ENCODE results near the gene ABCB10. TPM values are rescaled to one million over a fixed set of nuclear protein-coding genes. Genes with fewer than 3 reads are reported as not detected.
"Not testable (repeated sequence)": the region's sequence is repeated elsewhere in the genome, so short reads cannot be mapped to it uniquely, and the experiment has no call there.

Gene ABCB10
- total RNA-seq, 1 donor from 2014 or later = 14.5 TPM

GRCh38 chr1:229526695-229527094 lies 31.8 kb downstream of the ABCB10 start:
- Mint-ChIP-seq H3K27me3 (no peaks in the 10 kb centered on the region), H3K36me3 (ENCODE audit: low read depth) (peaks cover 66% of the 10 kb centered on the region), H3K4me1 (no peaks in the 10 kb centered on the region), H3K4me3 (no peak overlapping the region), H3K27ac (no peak overlapping the region), H3K9me3 (no peaks in the 10 kb centered on the region)
- CTCF ChIA-PET = no interaction called here
- POLR2A ChIA-PET = interaction anchor here (0.6 kb wide), 1 partner anchor 18 kb away, joined by 3 read pairs; the partner anchor contains the start of gene NUP133
- DNase-seq (no peak), ATAC-seq (ENCODE audit: low read depth) (no peak)
- TF ChIP-seq, protein P1, sequence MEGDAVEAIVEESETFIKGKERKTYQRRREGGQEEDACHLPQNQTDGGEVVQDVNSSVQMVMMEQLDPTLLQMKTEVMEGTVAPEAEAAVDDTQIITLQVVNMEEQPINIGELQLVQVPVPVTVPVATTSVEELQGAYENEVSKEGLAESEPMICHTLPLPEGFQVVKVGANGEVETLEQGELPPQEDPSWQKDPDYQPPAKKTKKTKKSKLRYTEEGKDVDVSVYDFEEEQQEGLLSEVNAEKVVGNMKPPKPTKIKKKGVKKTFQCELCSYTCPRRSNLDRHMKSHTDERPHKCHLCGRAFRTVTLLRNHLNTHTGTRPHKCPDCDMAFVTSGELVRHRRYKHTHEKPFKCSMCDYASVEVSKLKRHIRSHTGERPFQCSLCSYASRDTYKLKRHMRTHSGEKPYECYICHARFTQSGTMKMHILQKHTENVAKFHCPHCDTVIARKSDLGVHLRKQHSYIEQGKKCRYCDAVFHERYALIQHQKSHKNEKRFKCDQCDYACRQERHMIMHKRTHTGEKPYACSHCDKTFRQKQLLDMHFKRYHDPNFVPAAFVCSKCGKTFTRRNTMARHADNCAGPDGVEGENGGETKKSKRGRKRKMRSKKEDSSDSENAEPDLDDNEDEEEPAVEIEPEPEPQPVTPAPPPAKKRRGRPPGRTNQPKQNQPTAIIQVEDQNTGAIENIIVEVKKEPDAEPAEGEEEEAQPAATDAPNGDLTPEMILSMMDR (IDR thresholded peaks at IDR 0.05) = no peak
- intact Hi-C loops (cut with micrococcal nuclease) = no loop called here

DNA sequence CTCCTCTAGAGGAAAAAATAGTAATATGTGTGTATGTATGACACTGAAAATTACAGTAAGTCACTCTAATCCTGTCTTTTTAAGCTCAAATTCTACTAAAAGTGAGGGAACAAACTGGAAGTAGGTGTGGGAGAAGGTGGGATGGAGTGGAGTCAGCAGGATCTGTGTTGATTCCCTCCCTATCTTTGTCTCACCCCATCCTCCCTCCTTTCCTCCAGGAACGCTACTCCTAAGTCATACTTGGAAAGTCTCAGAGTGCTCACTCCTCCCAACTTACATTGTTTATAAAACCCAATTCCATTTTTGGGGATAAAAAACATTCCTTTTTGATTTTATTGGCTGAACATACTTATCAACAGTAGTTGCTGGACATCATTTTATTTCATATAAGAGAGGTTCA lies 35.5 kb downstream of the ABCB10 start:
- ChIA-PET CTCF (no interaction called here), POLR2A (no interaction called here)
- ATAC-seq (ENCODE audit: low read depth) = no peak
- intact Hi-C loops (cut with micrococcal nuclease) = no loop called here
- TF ChIP-seq, protein P1 (IDR thresholded peaks at IDR 0.05) = no peak
- peaks cover 53% of the 10 kb centered on the region for H3K36me3 Mint-ChIP-seq (ENCODE audit: low read depth)
- no peaks in the 10 kb centered on the region for H3K9me3 Mint-ChIP-seq
- H3K4me3 Mint-ChIP-seq = no peak overlapping the region
- H3K4me1 Mint-ChIP-seq = no peaks in the 10 kb centered on the region
- no peaks in the 10 kb centered on the region for H3K27me3 Mint-ChIP-seq
- H3K27ac Mint-ChIP-seq = no peak overlapping the region
- DNase-seq = no peak

GRCh38 chr1:229514578-229515275 lies 43.8 kb downstream of the ABCB10 start:
- H3K27me3 Mint-ChIP-seq = no peaks in the 10 kb centered on the region
- DNase-seq (peak; percentile 19), ATAC-seq (ENCODE audit: low read depth) (peak; percentile 97)
- H3K27ac Mint-ChIP-seq = no peak overlapping the region
- CTCF ChIA-PET = interaction anchor here (0.8 to 5.0 kb wide), 9 partner anchors 9 to 850 kb away, joined by 3 to 83 read pairs (median 4); no protein-coding TSS in a partner anchor
- no peaks in the 10 kb centered on the region for H3K9me3 Mint-ChIP-seq
- intact Hi-C loops (cut with micrococcal nuclease) = loop anchor here (1.0 to 2.0 kb wide), 4 partner anchors 32 to 850 kb away; no protein-coding TSS in a partner anchor
- TF ChIP-seq, protein P1 (IDR thresholded peaks at IDR 0.05) = peak; percentile 15
- H3K36me3 Mint-ChIP-seq (ENCODE audit: low read depth) = peaks cover 11% of the 10 kb centered on the region
- POLR2A ChIA-PET = interaction anchor here (1.0 kb wide), 1 partner anchor 173 kb away, joined by 3 read pairs; no protein-coding TSS in a partner anchor
- H3K4me1 Mint-ChIP-seq = peaks cover 4% of the 10 kb centered on the region
- H3K4me3 Mint-ChIP-seq = no peak overlapping the region

- H3K27ac Mint-ChIP-seq; DNase-seq; H3K4me3 Mint-ChIP-seq; intact Hi-C loops (cut with micrococcal nuclease); H3K9me3 Mint-ChIP-seq; H3K36me3 Mint-ChIP-seq (ENCODE audit: low read depth); H3K27me3 Mint-ChIP-seq; ATAC-seq (ENCODE audit: low read depth): not testable (repeated sequence)
- ChIA-PET POLR2A (interaction anchor here (0.6 kb wide), 1 partner anchor 795 kb away, joined by 8 read pairs; no protein-coding TSS in a partner anchor), CTCF (interaction anchor here (2.2 kb wide), 1 partner anchor 30 kb away, joined by 5 read pairs; no protein-coding TSS in a partner anchor)
- H3K4me1 Mint-ChIP-seq = peaks cover 25% of the 10 kb centered on the region
Measured at GRCh38 chr1:229511625-229512024, 46.9 kb downstream of the ABCB10 start.

DNA sequence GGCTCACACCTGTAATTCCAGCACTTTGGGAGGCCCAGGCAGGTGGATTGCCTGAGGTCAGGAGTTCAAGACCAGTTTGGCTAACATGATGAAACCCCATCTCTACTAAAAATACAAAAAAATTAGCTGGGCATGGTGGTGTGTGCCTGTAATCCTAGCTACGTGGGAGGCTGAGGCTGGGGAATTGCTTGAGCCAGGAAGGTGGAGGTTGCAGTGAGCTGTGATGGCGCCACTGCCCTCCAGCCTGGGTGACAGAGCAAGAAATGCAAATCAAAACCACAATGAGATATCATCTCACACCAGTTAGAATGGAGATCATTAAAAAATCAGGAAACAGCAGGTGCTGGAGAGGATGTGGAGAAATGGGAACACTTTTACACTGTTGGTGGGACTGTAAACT lies 47.3 kb downstream of the ABCB10 start:
- H3K4me3 Mint-ChIP-seq; intact Hi-C loops (cut with micrococcal nuclease); H3K9me3 Mint-ChIP-seq; H3K27me3 Mint-ChIP-seq; H3K27ac Mint-ChIP-seq; H3K36me3 Mint-ChIP-seq (ENCODE audit: low read depth); DNase-seq; ATAC-seq (ENCODE audit: low read depth): not testable (repeated sequence)
- peaks cover 29% of the 10 kb centered on the region for H3K4me1 Mint-ChIP-seq
- ChIA-PET POLR2A (interaction anchor here (0.6 kb wide), 1 partner anchor 795 kb away, joined by 8 read pairs; no protein-coding TSS in a partner anchor), CTCF (interaction anchor here (2.2 kb wide), 1 partner anchor 29 kb away, joined by 5 read pairs; no protein-coding TSS in a partner anchor)

DNA sequence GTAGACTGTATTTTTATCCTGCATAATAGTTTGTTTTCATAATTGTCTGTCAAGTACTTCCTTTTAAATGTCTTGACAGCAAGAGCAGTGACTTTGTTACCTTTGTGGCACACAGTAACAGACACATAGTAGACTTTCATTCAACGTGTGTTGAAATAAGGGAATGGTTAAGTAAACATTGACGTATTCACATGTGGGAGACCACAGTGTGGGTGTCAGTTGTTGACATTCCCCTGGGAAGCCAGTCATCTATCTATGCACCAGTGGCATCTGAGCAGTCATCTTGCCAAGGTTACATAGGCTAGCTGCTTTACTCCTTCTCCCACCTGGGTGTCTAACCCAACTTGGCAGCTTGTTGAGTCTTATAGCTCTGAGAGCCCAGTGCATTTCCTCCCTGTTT lies 48.9 kb downstream of the ABCB10 start:
- Mint-ChIP-seq H3K9me3 (no peaks in the 10 kb centered on the region), H3K27me3 (peaks cover 1% of the 10 kb centered on the region), H3K36me3 (ENCODE audit: low read depth) (peaks cover 14% of the 10 kb centered on the region), H3K4me3 (peak overlapping the region; percentile 90), H3K27ac (peak overlapping the region; percentile 59), H3K4me1 (peaks cover 30% of the 10 kb centered on the region)
- DNase-seq (no peak), ATAC-seq (ENCODE audit: low read depth) (no peak)
- TF ChIP-seq, protein P1 (IDR thresholded peaks at IDR 0.05) = no peak
- ChIA-PET CTCF (interaction anchor here (0.5 to 3.8 kb wide), 3 partner anchors 18 to 251 kb away, joined by 3 to 20 read pairs (median 5); no protein-coding TSS in a partner anchor), POLR2A (interaction anchor here (1.8 to 3.5 kb wide), 3 partner anchors 29 to 167 kb away, joined by 7 to 47 read pairs (median 15); partner anchors contain the start of genes ABCB10 and CCSAP)
- intact Hi-C loops (cut with micrococcal nuclease) = loop anchor here (10.0 kb wide), 1 partner anchor 1425 kb away; the partner anchor contains the start of gene ARF1
